NCI-H748 (cell line): ENCODE measurements around the gene GRIA2.

ENCODE experiments used
- DNase-seq: peaks from one replicate; lab custom pipeline; 2025; ENCODE audit not compliant: unreplicated experiment; lab: John Stamatoyannopoulos, UW

Gene GRIA2

DNA sequence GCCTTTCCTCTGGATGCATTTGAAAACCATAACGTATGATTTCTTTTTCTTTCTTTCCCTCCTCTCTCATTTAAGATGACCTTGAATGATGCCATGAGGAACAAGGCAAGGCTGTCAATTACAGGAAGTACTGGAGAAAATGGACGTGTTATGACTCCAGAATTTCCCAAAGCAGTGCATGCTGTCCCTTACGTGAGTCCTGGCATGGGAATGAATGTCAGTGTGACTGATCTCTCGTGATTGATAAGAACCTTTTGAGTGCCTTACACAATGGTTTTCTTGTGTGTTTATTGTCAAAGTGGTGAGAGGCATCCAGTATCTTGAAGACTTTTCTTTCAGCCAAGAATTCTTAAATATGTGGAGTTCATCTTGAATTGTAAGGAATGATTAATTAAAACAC is 142.8 kb downstream of the GRIA2 start:
- DNase-seq: no peak

- DNase-seq: no peak
Measured at GRCh38 chr4:157372154-157372553, 151.6 kb downstream of the GRIA2 start.

- DNase-seq: peak; percentile 85
Measured at GRCh38 chr4:157372567-157372966, 152.0 kb downstream of the GRIA2 start.

GRCh38 chr4:157389741-157390140 is 169.2 kb downstream of the GRIA2 start:
- DNase-seq: peak; percentile 19

GRCh38 chr4:157405070-157405469 is 184.5 kb downstream of the GRIA2 start:
- DNase-seq: no peak
